AG04449 (cell line): Measurements from ENCODE around the gene PRRX2.

ENCODE experiments used
- CTCF ChIA-PET: fragments of 350-600 bp; formaldehyde crosslinking; extraction: SDS; loops from one replicate; lab custom pipeline; 2021; ENCODE audit warnings: antibody characterized with exemption; lab: Yijun Ruan, JAX
- POLR2A ChIA-PET: fragments of 400-600, 350-600 bp; formaldehyde crosslinking; extraction: SDS; loops from one replicate; lab custom pipeline; 2020; ENCODE audit warnings: antibody characterized with exemption, inconsistent platforms; lab: Yijun Ruan, JAX
- DNase-seq: peaks from one replicate; pipeline ENCODE4 v3.0.0-alpha.2; 2010; ENCODE audit warnings: low read depth, low spot score
- H3K4me3 ChIP-seq: 2 replicates; pipeline ENCODE4 v1.5.1; 2011; ENCODE audit warnings: low read depth, mild to moderate bottlenecking, control low read depth, low read length
- TF ChIP-seq, protein P1 (sequence below): IDR thresholded peaks from one replicate; pipeline ENCODE4 v1.5.1; 2011; ENCODE audit warnings: mild to moderate bottlenecking, moderate library complexity, low read length, control low read depth, inconsistent platforms; ENCODE audit not compliant: insufficient read depth; ENCODE audit errors: missing control alignments

The PRRX2 gene

DNA sequence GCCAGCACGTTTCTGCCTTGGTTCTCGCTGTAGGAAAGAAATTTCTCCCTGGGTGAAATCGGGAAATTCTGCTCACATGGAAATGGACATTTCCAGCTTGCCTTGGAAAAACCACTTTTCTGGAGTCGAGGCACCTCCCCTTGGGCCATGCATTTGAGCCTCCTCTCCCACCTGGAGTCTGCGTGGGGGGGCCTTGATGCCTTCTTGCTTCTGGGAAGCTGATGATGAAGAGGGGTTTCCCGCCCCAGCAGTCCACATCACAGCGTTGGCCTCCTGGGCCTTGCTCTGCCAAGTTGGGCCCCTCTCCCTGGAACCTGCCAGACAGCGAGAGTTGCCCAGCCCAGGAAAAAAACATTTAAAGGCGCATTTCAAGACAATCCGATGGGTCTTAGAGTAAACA, 21.7 kb upstream of the PRRX2 start:
- TF ChIP-seq, protein P1, sequence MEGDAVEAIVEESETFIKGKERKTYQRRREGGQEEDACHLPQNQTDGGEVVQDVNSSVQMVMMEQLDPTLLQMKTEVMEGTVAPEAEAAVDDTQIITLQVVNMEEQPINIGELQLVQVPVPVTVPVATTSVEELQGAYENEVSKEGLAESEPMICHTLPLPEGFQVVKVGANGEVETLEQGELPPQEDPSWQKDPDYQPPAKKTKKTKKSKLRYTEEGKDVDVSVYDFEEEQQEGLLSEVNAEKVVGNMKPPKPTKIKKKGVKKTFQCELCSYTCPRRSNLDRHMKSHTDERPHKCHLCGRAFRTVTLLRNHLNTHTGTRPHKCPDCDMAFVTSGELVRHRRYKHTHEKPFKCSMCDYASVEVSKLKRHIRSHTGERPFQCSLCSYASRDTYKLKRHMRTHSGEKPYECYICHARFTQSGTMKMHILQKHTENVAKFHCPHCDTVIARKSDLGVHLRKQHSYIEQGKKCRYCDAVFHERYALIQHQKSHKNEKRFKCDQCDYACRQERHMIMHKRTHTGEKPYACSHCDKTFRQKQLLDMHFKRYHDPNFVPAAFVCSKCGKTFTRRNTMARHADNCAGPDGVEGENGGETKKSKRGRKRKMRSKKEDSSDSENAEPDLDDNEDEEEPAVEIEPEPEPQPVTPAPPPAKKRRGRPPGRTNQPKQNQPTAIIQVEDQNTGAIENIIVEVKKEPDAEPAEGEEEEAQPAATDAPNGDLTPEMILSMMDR = no peak
- DNase-seq = no peak
- ChIA-PET POLR2A (no interaction called here), CTCF (interaction anchor here (0.9 to 14.5 kb wide), 12 partner anchors 14 to 512 kb away, joined by 3 to 267 read pairs (median 20); partner anchors contain the start of genes NTMT1 and PRRX2)
- no peak overlapping the region for H3K4me3 ChIP-seq

DNA sequence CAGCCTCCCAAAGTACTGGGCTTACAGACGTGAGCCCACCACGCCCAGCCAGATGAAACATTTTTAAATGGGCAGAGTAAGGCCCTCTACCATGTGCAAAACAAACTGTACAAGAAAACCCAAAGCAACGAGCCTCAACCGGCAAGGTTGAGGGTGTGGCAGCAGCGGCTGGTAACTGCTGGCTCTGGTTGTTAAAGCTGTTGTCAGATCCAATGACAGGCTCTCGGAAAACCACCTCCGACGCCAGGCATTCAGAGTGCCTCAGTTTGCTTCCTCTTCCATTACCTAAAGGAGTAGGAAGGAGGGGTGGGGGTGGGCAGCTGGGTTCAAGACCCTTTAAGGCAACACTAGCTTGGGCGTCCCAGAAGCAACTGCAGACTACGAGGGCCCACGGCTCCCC, 21.1 kb upstream of the PRRX2 start:
- ChIA-PET CTCF (interaction anchor here (3.1 to 14.5 kb wide), 4 partner anchors 16 to 142 kb away, joined by 30 to 267 read pairs (median 90); partner anchors contain the start of gene NTMT1), POLR2A (no interaction called here)
- DNase-seq = no peak

DNA sequence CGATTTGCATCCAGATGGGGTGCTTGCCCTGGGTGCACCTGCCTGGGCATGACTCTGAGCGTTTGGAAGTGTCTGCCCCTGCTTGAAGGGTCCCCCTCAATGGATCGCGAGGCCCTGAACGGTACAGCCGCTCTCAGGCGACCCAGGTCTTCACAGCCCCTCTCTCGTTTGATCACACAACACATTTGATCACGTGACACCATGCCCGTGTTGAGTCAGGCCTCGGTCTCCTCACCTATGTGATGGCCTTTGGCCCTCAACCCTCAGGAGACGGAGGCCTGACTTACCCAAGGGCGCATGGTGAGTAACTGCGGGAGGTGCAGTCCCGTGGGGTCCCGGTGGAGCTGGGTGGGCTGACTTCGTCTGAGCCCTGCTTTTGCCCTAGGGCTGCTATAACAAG, 20.5 kb upstream of the PRRX2 start:
- ChIA-PET POLR2A (no interaction called here), CTCF (interaction anchor here (3.1 to 14.5 kb wide), 4 partner anchors 17 to 141 kb away, joined by 30 to 267 read pairs (median 90); partner anchors contain the start of gene NTMT1)
- TF ChIP-seq, protein P1 = no peak
- DNase-seq = no peak
- H3K4me3 ChIP-seq = no peak overlapping the region

More for the DNA sequence above, 21.1 kb upstream of the PRRX2 start:
- TF ChIP-seq, protein P1 = no peak
- H3K4me3 ChIP-seq = no peak overlapping the region

DNA sequence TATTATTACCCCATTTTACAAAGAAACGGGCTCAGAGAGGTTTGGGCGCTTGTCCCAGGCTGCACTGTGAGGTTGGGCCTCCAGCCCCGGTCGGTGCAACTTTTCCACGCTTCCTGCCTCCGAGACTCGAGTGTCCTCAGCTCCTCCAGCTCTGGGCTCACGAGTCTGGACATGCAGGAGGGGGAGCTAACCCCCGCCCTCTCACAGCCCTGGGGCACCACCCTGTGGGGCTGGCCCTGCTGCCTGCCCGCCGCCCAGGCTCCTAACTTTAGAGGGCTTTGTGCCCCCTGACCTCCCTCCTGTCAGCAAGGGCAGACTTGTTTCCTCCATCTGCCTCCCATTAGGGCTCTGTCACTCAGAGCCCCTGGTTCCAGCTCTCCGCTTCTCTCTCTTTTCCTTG, 19.2 kb upstream of the PRRX2 start:
- POLR2A ChIA-PET = no interaction called here
- TF ChIP-seq, protein P1 = no peak
- DNase-seq = no peak
- CTCF ChIA-PET = interaction anchor here (0.8 to 14.5 kb wide), 5 partner anchors 10 to 140 kb away, joined by 3 to 267 read pairs (median 3); no protein-coding TSS in a partner anchor
- H3K4me3 ChIP-seq = no peak overlapping the region

DNA sequence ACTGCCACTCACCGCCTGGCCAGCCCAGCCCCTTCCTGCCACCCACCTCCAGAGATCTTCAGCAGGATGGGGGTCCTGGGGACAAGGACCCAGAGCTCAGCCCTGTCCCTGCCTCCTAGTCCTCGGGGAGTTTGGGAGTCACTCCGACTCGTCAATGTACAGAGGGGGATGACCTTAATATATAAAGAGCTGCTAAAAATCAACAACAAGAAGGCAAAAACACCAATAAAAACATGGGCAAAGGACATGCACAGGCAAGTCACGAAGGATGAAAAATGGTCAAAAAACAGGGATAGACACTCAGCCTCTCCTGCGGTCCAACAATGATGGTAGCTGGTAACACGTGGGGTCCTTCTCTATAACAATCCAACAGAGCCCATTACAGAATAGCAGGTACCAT, 18.8 kb upstream of the PRRX2 start:
- CTCF ChIA-PET = interaction anchor here (0.8 to 14.5 kb wide), 5 partner anchors 10 to 139 kb away, joined by 3 to 267 read pairs (median 3); no protein-coding TSS in a partner anchor
- TF ChIP-seq, protein P1 = no peak
- POLR2A ChIA-PET = no interaction called here
- no peak overlapping the region for H3K4me3 ChIP-seq
- DNase-seq = no peak

DNA sequence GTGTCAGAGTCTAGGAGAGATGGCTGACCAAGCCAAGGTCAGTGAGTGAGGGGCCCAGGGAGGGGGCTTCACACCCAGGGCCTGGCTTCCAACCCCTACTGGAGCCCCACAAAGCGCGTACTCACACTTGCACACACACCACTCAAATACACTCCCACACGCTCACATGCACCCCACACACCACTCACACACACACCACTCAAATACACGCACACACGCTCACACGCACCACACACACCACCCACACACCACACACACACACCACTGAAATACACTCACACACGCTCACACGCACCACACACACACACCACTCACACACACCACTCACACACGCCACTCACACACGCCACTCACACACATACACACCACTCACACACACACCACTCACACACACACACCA, 17.8 kb upstream of the PRRX2 start:
- DNase-seq = no peak
- CTCF ChIA-PET = interaction anchor here (14.5 kb wide), 1 partner anchor 138 kb away, joined by 267 read pairs; no protein-coding TSS in a partner anchor
- no peak overlapping the region for H3K4me3 ChIP-seq
- TF ChIP-seq, protein P1 = no peak
- POLR2A ChIA-PET = no interaction called here
